MCF 10A (cell line): ENCODE measurements around the gene TBX19. TPM values are rescaled to one million over a fixed set of nuclear protein-coding genes. Genes with fewer than 3 reads are reported as not detected.

Source experiments
- BruUV-seq: library from RNA; stranded (reverse); fragments of 400-500 nt; replicated peaks from 2 replicates; lab custom pipeline; 2021; lab: Mats Ljungman, UMichigan
- CTCF ChIA-PET: fragments of 300-600 bp; sonication (Branson Sonifier 250); formaldehyde crosslinking; extraction: SDS; loops from one replicate; lab custom pipeline; 2021; ENCODE audit warnings: antibody characterized with exemption, inconsistent platforms; lab: Yijun Ruan, JAX
- POLR2A ChIA-PET: fragments of 300-600, 350-650 bp; sonication (Branson Sonifier 250); formaldehyde crosslinking; extraction: SDS; loops from one replicate; lab custom pipeline; 2020; ENCODE audit warnings: antibody characterized with exemption, inconsistent platforms; lab: Yijun Ruan, JAX
- DNase-seq: peaks from one replicate; pipeline ENCODE4 v3.0.0-alpha.2; 2018; ENCODE audit not compliant: unreplicated experiment
- H3K27ac Mint-ChIP-seq: one replicate; pipeline ENCODE4 v1.8.0; 2022; ENCODE audit warnings: mild to moderate bottlenecking, low read depth, mixed read lengths; ENCODE audit not compliant: unreplicated experiment
- H3K27me3 Mint-ChIP-seq: one replicate; pipeline ENCODE4 v1.8.0; 2022; ENCODE audit warnings: mixed read lengths; ENCODE audit not compliant: insufficient read depth, unreplicated experiment
- H3K36me3 Mint-ChIP-seq: one replicate; pipeline ENCODE4 v1.8.0; 2022; ENCODE audit warnings: mild to moderate bottlenecking, moderate library complexity, mixed read lengths; ENCODE audit not compliant: insufficient read depth, unreplicated experiment
- H3K4me1 Mint-ChIP-seq: one replicate; pipeline ENCODE4 v1.8.0; 2022; ENCODE audit warnings: mixed read lengths; ENCODE audit not compliant: insufficient read depth, unreplicated experiment
- H3K4me3 Mint-ChIP-seq: one replicate; pipeline ENCODE4 v1.8.0; 2022; ENCODE audit warnings: mild to moderate bottlenecking, moderate library complexity, mixed read lengths; ENCODE audit not compliant: unreplicated experiment
- H3K9me3 Mint-ChIP-seq: one replicate; pipeline ENCODE4 v1.8.0; 2022; ENCODE audit warnings: mixed read lengths; ENCODE audit not compliant: unreplicated experiment
- CTCF ChIP-seq: fragments of 200-600 bp; IDR thresholded peaks from one replicate; pipeline ENCODE4 v1.8.0; 2022; ENCODE audit warnings: antibody characterized with exemption, mild to moderate bottlenecking; ENCODE audit not compliant: unreplicated experiment
- intact Hi-C: fragments of 100-400 bp; cut with micrococcal nuclease; formaldehyde crosslinking; loops from 2 replicates; pipeline ENCODE4 v1.14.1; 2022
- total RNA-seq: library from RNA; stranded (reverse); gene quantifications from 2 replicates; pipeline ENCODE4 v1.2.3, GENCODE V29; 2022

Gene TBX19
- total RNA-seq, 1 experiment from 2014 or later: 1.6 TPM

DNA sequence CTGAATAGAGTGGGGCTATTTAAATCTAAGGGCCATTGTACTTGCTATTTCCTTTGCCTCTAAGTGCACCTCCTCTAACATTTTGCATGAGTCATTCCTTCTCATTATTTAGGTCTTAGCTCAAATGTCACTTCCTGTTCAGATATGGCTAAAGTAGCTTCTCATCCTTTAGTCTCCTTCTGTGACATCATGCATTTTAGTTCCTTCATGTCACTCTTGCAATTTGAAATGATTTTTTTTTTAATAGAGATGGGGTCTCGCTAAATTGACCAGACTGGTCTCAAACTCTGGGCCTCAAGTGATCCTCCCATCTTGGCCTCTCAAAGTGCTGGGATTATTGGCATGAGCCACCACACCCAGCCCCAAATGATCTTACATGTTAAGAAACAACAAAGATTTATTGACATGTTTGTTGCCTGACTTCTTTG is 6.6 kb downstream of the TBX19 start:
- H3K4me3 Mint-ChIP-seq: no peak overlapping the region
- no peak for TF ChIP-seq CTCF
- H3K27ac Mint-ChIP-seq: no peak overlapping the region
- DNase-seq: peak; percentile 58
- intact Hi-C loops: loop anchor here (5.0 kb wide), 1 partner anchor 35 kb away; no protein-coding TSS in a partner anchor
- H3K9me3 Mint-ChIP-seq: no peaks in the 10 kb centered on the region
- H3K36me3 Mint-ChIP-seq: no peaks in the 10 kb centered on the region
- no TSS peak for BruUV-seq
- H3K4me1 Mint-ChIP-seq: peaks cover 37% of the 10 kb centered on the region
- ChIA-PET POLR2A (interaction anchor here (2.2 to 2.7 kb wide), 2 partner anchors 15 to 60 kb away, joined by 8 to 12 read pairs; no protein-coding TSS in a partner anchor), CTCF (interaction anchor here (0.7 to 3.1 kb wide), 7 partner anchors 31 to 320 kb away, joined by 3 to 21 read pairs (median 4); no protein-coding TSS in a partner anchor)
- no peaks in the 10 kb centered on the region for H3K27me3 Mint-ChIP-seq

GRCh38 chr1:168288311-168289052 is 7.8 kb downstream of the TBX19 start:
- Mint-ChIP-seq H3K36me3 (no peaks in the 10 kb centered on the region), H3K4me3 (peak overlapping the region; percentile 19), H3K27me3 (no peaks in the 10 kb centered on the region), H3K4me1 (peaks cover 37% of the 10 kb centered on the region), H3K9me3 (no peaks in the 10 kb centered on the region), H3K27ac (peak overlapping the region; percentile 46)
- no peak for TF ChIP-seq CTCF
- intact Hi-C loops: loop anchor here (5.0 kb wide), 1 partner anchor 34 kb away; no protein-coding TSS in a partner anchor
- DNase-seq: peak; percentile 44
- BruUV-seq: no TSS peak
- ChIA-PET CTCF (no interaction called here), POLR2A (interaction anchor here (0.6 to 2.2 kb wide), 3 partner anchors 12 to 15 kb away, joined by 3 to 12 read pairs (median 3); no protein-coding TSS in a partner anchor)

DNA sequence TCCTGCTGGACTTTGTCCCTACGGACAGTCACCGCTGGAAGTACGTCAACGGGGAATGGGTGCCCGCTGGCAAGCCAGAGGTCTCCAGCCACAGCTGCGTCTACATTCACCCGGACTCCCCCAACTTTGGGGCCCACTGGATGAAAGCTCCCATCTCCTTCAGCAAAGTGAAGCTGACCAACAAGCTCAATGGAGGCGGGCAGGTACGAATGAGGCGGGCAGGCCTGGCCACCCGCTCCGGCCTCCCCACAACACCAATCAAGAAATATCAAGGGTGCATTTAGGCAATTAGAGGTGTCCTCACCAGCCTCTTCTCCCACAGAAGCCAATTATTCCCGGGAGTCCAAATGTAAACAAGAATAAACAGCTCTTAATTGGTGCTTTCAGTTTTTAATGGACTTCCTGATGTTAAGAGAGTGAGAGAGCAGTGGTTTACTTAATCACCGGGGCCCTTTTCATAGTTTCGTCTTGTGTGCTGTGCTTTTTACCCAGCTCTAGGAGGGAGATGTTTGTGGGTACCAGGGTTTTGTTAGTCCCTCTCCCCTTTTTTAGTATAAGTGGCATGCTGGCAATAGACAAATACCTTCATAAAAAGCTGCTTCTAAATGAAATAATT is 10.7 kb downstream of the TBX19 start:
- TF ChIP-seq CTCF: no peak
- no peak for DNase-seq
- no peaks in the 10 kb centered on the region for H3K9me3 Mint-ChIP-seq
- intact Hi-C loops: no loop called here
- BruUV-seq: no TSS peak
- H3K36me3 Mint-ChIP-seq: peaks cover 7% of the 10 kb centered on the region
- H3K4me1 Mint-ChIP-seq: peaks cover 20% of the 10 kb centered on the region
- POLR2A ChIA-PET: interaction anchor here (1.0 to 4.0 kb wide), 2 partner anchors 10 to 22 kb away, joined by 3 to 22 read pairs; no protein-coding TSS in a partner anchor
- CTCF ChIA-PET: interaction anchor here (0.6 to 1.9 kb wide), 6 partner anchors 15 to 86 kb away, joined by 3 to 7 read pairs (median 4); no protein-coding TSS in a partner anchor
- no peak overlapping the region for H3K4me3 Mint-ChIP-seq
- no peaks in the 10 kb centered on the region for H3K27me3 Mint-ChIP-seq
- H3K27ac Mint-ChIP-seq: no peak overlapping the region

DNA sequence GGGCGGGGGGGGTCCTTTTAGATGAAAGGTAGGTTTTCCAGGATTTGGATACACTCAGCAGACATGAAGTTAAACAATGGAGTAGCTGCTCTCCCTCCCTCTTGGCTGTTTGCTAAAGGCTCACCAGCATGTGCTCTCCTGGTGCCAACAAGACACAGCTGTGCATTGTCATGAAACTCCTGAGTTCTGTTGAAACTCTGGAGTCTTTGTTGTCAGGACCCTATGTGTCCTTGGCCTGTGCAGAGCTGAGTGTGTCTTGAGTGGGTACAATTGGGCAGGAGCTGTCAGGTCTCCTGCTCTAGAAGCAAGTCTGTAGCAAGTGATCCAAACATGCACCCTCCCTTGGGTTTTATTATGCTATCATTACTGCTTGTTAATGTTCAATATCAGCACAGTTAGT is 12.7 kb downstream of the TBX19 start:
- intact Hi-C loops: no loop called here
- Mint-ChIP-seq H3K27me3 (no peaks in the 10 kb centered on the region), H3K27ac (no peak overlapping the region), H3K36me3 (peaks cover 7% of the 10 kb centered on the region), H3K9me3 (no peaks in the 10 kb centered on the region), H3K4me3 (no peak overlapping the region), H3K4me1 (peaks cover 4% of the 10 kb centered on the region)
- POLR2A ChIA-PET: interaction anchor here (4.0 kb wide), 1 partner anchor 8 kb away, joined by 22 read pairs; no protein-coding TSS in a partner anchor
- no peak for TF ChIP-seq CTCF
- CTCF ChIA-PET: interaction anchor here (0.6 to 1.6 kb wide), 6 partner anchors 11 to 58 kb away, joined by 3 to 7 read pairs (median 4); no protein-coding TSS in a partner anchor
- DNase-seq: no peak
- BruUV-seq: no TSS peak
